ENCODE data around the gene ICOS.
"Not testable (repeated sequence)": the region's sequence is repeated elsewhere in the genome, so short reads cannot be mapped to it uniquely, and the experiment has no call there.

Gene ICOS

GRCh38 chr2:203982276-203982675 lies 45.7 kb downstream of the ICOS start:
- no peak for DNase-seq

- no peak for DNase-seq
These were observed 46.6 kb downstream of the ICOS start for GRCh38 chr2:203983064-203983715.

- DNase-seq = not testable (repeated sequence)
These were observed 49.4 kb downstream of the ICOS start for GRCh38 chr2:203985978-203986377.

- no peak for DNase-seq
These were observed 51.4 kb downstream of the ICOS start for GRCh38 chr2:203987959-203988358.

- DNase-seq = no peak
These were observed 52.1 kb downstream of the ICOS start for GRCh38 chr2:203988500-203989260.

GRCh38 chr2:203989521-203989920 lies 53.0 kb downstream of the ICOS start:
- no peak for DNase-seq

GRCh38 chr2:203992509-203992908 lies 55.9 kb downstream of the ICOS start:
- DNase-seq = no peak

GRCh38 chr2:203993011-203993410 lies 56.4 kb downstream of the ICOS start:
- no peak for DNase-seq

- DNase-seq = no peak
These were observed 57.0 kb downstream of the ICOS start for GRCh38 chr2:203993560-203993959.

- no peak for DNase-seq
These were observed 58.2 kb downstream of the ICOS start for GRCh38 chr2:203994735-203995134.

- no peak for DNase-seq
These were observed 60.1 kb downstream of the ICOS start for GRCh38 chr2:203996692-203997091.

GRCh38 chr2:203997481-203997880 lies 60.9 kb downstream of the ICOS start:
- no peak for DNase-seq

- DNase-seq = no peak
These were observed 61.6 kb downstream of the ICOS start for GRCh38 chr2:203997980-203998809.

- DNase-seq = no peak
These were observed 63.3 kb downstream of the ICOS start for GRCh38 chr2:203999835-204000234.

GRCh38 chr2:204000446-204000845 lies 63.9 kb downstream of the ICOS start:
- no peak for DNase-seq

GRCh38 chr2:204003276-204003990 lies 66.9 kb downstream of the ICOS start:
- no peak for DNase-seq

- no peak for DNase-seq
These were observed 68.3 kb downstream of the ICOS start for GRCh38 chr2:204004912-204005311.

- no peak for DNase-seq
These were observed 69.6 kb downstream of the ICOS start for GRCh38 chr2:204005940-204006721.

GRCh38 chr2:204008352-204008751 lies 71.8 kb downstream of the ICOS start:
- no peak for DNase-seq

- no peak for DNase-seq
These were observed 74.3 kb downstream of the ICOS start for GRCh38 chr2:204010628-204011560.
